ENCODE measurements around the gene IMPA2.

DNA sequence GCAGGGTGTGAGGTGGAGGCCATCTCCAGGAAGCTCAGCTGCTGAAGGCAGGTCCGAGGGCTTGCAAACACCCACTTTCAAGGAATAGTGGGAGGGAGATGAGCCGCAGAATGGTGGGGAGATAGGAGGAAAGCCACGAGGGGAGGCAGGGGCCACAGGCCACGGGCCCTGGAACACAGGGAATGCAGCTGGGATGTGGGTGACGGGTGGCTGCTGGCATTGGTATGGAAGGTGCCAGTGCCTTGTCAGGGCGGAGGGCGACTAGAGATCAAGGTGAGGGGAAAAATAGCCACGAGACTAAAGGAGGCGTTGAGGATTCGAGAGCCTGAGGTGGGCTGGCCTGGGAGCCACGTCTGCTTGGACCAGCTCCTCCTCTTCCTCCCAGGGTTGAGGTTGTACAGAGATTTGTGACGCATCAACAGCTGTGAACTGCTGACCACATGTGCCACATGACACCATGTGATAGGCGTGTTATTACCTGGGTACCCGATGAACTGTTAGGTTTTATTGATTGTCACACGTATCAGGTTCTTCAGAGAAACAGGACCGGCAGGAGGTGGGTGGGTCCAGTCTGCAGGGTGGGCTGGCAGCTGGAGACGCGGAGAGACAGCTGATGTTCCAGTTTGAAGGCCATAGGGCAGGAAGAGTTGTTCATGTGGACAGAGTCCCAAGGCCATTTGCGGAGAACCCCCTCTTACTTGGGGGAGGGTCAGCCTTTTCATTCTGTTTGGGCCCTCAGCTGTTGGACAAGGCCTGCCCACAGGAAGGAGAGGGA is 9.9 kb downstream of the IMPA2 start:
- TF ChIP-seq, protein P1, sequence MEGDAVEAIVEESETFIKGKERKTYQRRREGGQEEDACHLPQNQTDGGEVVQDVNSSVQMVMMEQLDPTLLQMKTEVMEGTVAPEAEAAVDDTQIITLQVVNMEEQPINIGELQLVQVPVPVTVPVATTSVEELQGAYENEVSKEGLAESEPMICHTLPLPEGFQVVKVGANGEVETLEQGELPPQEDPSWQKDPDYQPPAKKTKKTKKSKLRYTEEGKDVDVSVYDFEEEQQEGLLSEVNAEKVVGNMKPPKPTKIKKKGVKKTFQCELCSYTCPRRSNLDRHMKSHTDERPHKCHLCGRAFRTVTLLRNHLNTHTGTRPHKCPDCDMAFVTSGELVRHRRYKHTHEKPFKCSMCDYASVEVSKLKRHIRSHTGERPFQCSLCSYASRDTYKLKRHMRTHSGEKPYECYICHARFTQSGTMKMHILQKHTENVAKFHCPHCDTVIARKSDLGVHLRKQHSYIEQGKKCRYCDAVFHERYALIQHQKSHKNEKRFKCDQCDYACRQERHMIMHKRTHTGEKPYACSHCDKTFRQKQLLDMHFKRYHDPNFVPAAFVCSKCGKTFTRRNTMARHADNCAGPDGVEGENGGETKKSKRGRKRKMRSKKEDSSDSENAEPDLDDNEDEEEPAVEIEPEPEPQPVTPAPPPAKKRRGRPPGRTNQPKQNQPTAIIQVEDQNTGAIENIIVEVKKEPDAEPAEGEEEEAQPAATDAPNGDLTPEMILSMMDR (IDR thresholded peaks at IDR 0.05; ENCODE audit: poor library complexity): no peak
- TF ChIP-seq EZH2 (IDR thresholded peaks at IDR 0.05; ENCODE audit: borderline replicate concordance): no peak
- no peak for TF ChIP-seq EZH2phosphoT487 (IDR thresholded peaks at IDR 0.05; ENCODE audit: low read depth, severe bottlenecking, unreplicated experiment)

Data from hepatocyte (in vitro differentiated cells).